ENCODE data around the gene MIS12. TPM values are rescaled to one million over a fixed set of nuclear protein-coding genes. Genes with fewer than 3 reads are reported as not detected.
A peak's percentile ranks its signal among the peaks of the same experiment; 100 is the strongest.

The MIS12 gene
- total and polyA plus RNA-seq, 8 donors = 16.1 to 36.3 (median 31.0) TPM

DNA sequence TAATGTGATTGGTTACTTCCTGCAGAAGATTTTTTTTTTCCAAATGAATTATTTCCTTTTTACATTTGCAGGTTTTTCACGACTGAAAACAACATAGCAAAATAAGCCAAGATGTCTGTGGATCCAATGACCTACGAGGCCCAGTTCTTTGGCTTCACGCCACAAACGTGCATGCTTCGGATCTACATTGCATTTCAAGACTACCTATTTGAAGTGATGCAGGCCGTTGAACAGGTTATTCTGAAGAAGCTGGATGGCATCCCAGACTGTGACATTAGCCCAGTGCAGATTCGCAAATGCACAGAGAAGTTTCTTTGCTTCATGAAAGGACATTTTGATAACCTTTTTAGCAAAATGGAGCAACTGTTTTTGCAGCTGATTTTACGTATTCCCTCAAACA is 2.4 kb downstream of the MIS12 start:
- Histone ChIP-seq H3K9me3 (no peaks in the 10 kb centered on the region), H3K36me3 (peaks cover 0 to 40% of the 10 kb centered on the region in 2 donors), H3K27ac (no peak overlapping the region), H3K4me3 (no peak overlapping the region), H3K4me1 (peaks cover 6 to 34% of the 10 kb centered on the region in 2 donors), H3K27me3 (no peaks in the 10 kb centered on the region)
- TF ChIP-seq, protein P1, sequence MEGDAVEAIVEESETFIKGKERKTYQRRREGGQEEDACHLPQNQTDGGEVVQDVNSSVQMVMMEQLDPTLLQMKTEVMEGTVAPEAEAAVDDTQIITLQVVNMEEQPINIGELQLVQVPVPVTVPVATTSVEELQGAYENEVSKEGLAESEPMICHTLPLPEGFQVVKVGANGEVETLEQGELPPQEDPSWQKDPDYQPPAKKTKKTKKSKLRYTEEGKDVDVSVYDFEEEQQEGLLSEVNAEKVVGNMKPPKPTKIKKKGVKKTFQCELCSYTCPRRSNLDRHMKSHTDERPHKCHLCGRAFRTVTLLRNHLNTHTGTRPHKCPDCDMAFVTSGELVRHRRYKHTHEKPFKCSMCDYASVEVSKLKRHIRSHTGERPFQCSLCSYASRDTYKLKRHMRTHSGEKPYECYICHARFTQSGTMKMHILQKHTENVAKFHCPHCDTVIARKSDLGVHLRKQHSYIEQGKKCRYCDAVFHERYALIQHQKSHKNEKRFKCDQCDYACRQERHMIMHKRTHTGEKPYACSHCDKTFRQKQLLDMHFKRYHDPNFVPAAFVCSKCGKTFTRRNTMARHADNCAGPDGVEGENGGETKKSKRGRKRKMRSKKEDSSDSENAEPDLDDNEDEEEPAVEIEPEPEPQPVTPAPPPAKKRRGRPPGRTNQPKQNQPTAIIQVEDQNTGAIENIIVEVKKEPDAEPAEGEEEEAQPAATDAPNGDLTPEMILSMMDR (IDR thresholded peaks at IDR 0.05) = no peak
- no peak for ATAC-seq
- DNase-seq = no peak
- intact Hi-C loops (cut with DNase I) = no loop called here

DNA sequence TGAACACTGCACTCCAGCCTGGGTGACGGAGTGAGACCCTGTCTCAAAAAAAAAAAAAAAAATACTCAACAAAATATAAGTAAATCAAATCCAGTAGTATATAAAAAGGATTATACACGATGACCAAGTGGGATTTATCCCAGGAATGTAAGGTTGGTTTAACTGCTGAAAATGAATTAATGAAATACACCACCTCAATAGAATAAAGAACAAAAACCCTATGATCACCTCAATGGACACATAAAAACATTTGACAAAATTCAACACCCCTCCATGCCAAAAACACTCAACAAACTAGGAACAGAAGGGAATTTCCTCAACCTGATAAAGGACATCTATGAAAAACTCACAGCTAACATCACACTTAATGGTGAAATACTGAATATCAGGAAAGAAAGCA is 6.6 kb downstream of the MIS12 start:
- TF ChIP-seq, protein P1 (IDR thresholded peaks at IDR 0.05) = no peak
- Histone ChIP-seq H3K9me3 (no peaks in the 10 kb centered on the region), H3K27me3 (peaks cover 0 to 2% of the 10 kb centered on the region in 2 donors), H3K4me3 (no peak overlapping the region), H3K36me3 (peaks cover 0 to 30% of the 10 kb centered on the region in 2 donors), H3K4me1 (peaks cover 0 to 7% of the 10 kb centered on the region in 2 donors), H3K27ac (no peak overlapping the region)
- intact Hi-C loops (cut with DNase I) = no loop called here
- DNase-seq (no peak), ATAC-seq (no peak)

GRCh38 chr17:5499476-5500231 is 13.3 kb downstream of the MIS12 start:
- Histone ChIP-seq H3K27me3 (peaks cover 11 to 45% of the 10 kb centered on the region in 2 donors), H3K4me1 (peaks cover 0 to 12% of the 10 kb centered on the region in 2 donors), H3K27ac (no peak overlapping the region), H3K9me3 (no peaks in the 10 kb centered on the region), H3K36me3 (no peaks in the 10 kb centered on the region), H3K4me3 (peak overlapping the region; percentile 32 to 34)
- DNase-seq (peak in 2 of 4 donors; percentile 14 to 25), ATAC-seq (no peak)
- intact Hi-C loops (cut with DNase I) = no loop called here
- TF ChIP-seq, protein P1 (IDR thresholded peaks at IDR 0.05) = no peak

- Histone ChIP-seq H3K27me3 (peaks cover 11 to 45% of the 10 kb centered on the region in 2 donors), H3K9me3 (no peaks in the 10 kb centered on the region), H3K27ac (no peak overlapping the region), H3K4me1 (peaks cover 0 to 12% of the 10 kb centered on the region in 2 donors), H3K4me3 (peak overlapping the region; percentile 32 to 34), H3K36me3 (no peaks in the 10 kb centered on the region)
- TF ChIP-seq, protein P1 (IDR thresholded peaks at IDR 0.05) = no peak
- peak in 1 of 4 donors; percentile 9 for DNase-seq
- no peak for ATAC-seq
- intact Hi-C loops (cut with DNase I) = no loop called here
Observed at GRCh38 chr17:5500247-5500588, 13.9 kb downstream of the MIS12 start.

DNA sequence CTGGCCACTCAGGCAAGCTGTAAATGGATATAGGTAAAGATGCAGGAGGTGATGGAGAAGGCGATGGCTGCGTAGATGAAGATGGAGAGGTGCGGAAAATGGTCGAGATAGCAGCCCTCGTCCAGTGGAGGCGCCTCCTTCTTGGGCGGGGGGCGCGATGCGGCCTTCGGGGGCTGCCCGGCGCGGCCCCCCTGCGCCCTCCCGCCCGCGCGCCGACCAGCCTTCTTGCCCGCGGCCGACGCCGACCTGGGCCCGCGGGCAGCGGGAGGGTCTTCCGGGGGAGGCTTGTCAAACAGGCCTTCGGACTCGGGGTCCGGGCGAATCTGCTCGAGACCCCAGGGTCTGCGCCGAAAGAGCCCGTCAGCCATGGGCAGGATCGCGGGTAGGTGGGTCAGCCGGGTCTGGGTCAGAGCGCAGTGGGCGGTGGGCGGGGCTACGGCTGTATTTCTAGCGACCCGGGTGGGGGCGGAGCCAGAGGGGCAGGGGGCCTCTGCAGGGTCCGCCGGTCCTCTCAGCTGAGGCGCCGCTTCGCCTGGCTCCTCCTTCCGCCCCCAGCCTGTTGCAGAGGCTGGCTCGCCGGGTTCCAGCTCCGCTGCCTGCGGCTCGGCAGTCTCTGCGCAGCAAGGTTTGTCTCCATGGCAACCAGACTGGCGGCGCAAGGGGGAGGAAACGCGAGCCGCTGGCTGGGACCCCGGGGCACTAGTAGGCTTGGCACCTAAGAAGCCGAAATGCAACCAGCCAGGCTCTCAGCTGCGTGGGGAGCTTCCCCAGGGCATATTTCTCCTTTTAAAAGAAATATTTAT is 14.4 kb downstream of the MIS12 start:
- Histone ChIP-seq H3K27ac (no peak overlapping the region), H3K9me3 (no peaks in the 10 kb centered on the region), H3K27me3 (peaks cover 11 to 45% of the 10 kb centered on the region in 2 donors), H3K4me3 (peak overlapping the region; percentile 32 to 34), H3K36me3 (no peaks in the 10 kb centered on the region), H3K4me1 (peaks cover 0 to 12% of the 10 kb centered on the region in 2 donors)
- TF ChIP-seq, protein P1 (IDR thresholded peaks at IDR 0.05) = no peak
- intact Hi-C loops (cut with DNase I) = no loop called here
- peak; percentile 72 to 95 (median 86) for DNase-seq
- peak; percentile 87 for ATAC-seq

All from left lung (tissue), 10 donors.